GM18861 (cell line): ENCODE data around the gene ALKBH4.
A peak's percentile ranks its signal among the peaks of the same experiment; 100 is the strongest.

Source experiments
- ATAC-seq: cut with Tn5 transposase; IDR thresholded peaks from one replicate; pipeline ENCODE4 v1.9.1; 2021; ENCODE audit not compliant: unreplicated experiment

The ALKBH4 gene

DNA sequence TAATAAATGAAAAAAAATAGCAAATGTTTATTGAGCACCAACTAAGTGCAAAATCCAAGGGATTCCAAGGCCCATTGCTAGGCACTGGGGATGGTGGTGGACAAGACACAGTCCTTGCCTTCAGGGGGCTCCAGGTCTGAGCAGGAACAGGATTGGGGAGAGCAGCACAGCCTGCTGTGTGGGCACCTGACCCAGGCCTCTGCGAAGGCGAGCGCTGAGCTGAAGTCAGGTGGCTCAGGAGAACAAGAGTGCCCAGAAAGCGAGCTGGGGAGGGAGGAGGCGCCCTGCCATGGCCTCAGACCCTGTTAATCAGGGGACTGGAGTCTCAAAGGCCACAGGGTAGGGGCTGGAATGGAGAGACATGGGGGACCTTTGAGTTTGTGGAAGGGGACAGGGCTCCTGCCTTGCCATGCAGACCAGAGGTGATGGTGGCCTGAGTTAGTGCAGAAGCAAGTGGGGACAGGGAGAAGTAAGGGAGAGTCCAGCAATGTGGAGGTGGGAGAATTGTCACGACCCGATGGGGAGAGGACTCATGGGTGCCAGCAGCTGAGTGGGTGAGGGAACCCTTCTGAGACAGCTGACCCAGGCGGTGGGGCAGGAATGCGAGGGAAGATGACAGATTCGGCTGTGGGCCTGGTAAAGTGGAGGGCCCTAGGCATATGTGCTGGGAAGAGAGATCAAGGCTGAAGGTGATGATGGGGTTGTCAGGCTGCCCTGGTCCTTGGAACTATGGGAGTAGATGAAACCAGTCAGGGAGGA is 35.3 kb downstream of the ALKBH4 start:
- ATAC-seq: no peak

DNA sequence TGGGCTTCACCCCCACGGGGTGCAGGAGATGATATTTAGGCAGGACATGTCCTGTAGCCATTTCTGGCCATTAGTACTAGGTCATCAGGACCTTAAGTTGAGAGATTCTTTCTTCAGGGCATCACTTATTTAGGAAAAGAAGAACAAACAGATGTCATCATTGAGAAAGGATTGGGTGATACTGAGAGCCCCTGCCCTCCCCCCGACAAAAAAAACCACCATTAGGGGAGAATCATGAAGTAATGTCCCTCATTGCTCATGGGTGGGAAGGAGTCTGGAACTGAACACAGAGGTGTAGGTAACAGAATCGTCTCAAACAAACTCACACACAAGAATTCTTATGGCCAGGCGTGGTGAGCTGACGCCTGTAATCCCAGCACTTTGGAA is 37.7 kb downstream of the ALKBH4 start:
- no peak for ATAC-seq

DNA sequence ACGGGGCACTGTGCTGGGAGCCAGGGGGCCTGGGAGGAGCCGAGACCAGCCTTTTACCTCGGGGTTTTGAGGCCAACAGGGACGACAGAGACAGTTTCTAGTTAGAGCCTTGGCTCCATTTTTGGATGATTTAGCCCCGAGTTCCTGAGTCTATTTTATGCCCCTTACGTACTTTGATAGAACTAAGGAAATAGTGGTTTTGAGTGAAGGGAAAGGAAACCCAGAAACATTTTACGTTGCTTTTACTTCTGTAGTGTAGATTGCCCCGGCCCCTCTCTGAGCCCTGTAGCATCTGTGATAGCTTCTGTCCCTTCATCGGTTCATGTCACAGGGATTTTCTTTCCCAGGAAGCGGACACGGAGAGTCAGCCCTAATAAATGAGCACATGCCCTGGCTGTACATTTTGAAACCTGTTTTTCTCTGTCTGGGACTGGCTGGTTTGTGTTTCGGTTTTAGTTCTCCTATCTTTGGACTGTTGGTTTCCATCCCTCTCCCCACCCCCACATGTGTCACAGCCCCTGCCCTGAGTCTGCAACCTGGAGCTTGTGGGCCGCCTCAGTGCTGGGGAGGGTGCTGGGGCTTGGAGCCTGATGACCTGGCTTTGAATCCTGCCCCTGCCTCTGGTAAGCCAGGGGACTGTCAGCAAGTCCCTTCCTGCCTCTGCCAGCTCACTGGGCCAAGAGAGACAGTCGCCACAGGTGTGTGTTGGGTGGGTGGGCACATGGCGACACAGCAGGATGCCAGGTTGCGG is 38.2 kb downstream of the ALKBH4 start:
- ATAC-seq: no peak

DNA sequence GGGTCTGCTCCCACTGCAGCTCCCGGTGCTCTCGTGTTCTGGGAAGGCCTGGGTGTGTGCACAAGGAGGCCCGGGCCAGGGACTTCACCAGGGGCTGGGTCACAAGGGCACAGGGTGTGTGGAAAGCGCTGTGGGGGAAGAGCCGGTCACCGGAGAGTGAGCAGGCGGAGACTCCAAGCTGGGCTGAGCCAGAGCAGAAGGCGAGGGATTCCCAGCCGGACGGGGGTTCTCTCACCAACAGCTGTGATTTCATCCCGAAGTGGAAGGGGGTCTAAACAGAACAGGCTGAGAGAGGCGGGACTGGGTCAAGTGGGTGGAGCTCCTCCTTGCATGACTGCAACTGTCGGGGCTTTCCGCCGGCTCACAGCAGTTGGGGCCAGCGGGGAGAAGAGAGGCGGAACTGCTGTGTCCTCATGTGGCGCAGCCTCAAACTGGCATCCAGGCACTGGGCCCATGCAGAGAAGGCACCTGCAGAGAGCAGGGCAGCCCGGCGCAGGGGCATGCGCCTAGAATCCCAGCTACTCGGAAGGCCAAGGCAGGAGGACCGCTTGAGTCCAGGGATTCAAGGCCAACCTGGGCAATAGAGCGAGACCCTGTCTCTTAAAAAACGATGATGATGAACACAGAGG is 38.9 kb downstream of the ALKBH4 start:
- ATAC-seq: peak; percentile 48

DNA sequence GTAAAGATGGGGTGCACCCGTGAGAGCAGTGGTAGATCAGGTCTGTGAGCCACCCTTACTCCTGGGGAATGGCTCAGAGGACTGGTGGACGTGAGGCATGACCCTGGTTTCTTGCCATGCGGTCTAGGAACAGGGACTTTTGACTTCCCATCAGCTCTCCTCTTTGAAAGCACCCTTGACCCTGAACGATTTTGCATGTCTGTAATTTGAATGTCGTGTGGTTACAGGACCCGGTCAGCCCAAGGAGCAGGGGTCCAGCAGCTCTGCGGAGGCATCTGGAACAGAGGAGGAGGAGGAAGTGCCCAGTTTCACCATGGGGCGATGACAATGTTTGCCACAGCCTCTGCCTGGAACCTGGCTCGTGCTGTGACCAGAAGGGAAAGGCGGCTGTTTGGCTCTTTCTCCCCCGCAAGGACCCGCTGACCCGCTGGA is 39.9 kb downstream of the ALKBH4 start:
- ATAC-seq: peak; percentile 33

DNA sequence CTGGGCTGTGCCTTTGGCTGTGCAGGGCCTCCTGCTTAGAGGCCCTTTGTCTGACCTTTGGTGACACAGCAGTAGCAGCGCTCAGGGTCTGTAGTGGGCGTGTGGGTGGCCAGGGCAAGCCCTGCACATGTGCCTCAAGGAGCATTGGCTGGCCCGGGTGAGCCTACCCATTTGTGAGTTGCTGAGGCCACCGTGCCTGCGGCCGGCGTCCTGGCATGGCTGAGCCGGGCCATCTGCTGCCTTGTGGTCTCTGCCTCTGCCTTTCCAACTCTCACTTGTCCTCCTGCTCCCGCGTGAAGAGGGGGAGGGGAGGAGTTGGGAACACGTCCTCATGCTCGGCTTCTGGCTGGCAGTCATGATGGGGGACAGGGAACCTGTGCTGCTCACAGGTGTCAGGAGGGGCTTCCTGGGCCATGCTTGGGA is 40.5 kb downstream of the ALKBH4 start:
- ATAC-seq: no peak

DNA sequence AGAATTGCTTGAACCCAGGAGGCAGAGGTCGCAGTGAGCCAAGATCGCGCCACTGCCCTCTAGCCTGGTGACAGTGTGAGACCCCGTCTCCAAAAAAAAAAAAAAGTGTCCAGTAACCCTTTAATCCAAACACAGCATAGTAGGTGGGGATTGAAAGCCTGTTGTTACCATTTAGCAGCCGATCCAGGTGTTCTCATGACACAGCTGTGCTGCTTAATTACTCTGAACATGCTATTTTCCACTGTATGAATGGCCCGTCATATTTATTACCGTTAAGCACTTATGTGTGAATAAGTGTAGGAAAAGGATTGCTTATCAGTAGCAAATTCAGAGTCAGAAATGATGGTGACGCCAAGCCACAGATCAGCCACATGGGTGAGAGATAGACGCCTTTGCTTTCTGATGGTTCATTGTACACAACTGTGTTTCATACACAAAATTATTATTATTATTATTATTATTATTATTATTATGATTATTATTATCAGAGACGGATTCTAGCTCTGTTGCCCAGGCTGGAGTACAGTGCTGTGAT is 42.9 kb downstream of the ALKBH4 start:
- no peak for ATAC-seq

DNA sequence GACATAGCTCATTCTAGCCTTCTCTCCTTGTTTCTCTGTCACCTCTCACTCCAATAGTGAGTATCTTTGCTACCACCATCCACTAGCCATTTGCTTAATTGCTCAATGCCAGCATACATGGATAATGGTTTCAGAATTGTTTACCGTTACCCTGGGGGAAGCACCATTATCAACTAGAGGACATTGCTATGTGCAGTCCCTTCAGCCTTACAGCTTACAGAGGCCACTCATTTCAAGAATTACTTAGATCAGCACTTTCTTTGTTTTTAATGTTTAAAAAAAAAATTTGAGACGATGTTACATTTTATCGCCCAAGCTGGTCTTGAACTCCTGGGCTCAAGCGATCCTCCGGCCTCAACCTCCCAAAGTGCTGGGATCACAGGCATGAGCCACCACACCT is 46.1 kb downstream of the ALKBH4 start:
- no peak for ATAC-seq

DNA sequence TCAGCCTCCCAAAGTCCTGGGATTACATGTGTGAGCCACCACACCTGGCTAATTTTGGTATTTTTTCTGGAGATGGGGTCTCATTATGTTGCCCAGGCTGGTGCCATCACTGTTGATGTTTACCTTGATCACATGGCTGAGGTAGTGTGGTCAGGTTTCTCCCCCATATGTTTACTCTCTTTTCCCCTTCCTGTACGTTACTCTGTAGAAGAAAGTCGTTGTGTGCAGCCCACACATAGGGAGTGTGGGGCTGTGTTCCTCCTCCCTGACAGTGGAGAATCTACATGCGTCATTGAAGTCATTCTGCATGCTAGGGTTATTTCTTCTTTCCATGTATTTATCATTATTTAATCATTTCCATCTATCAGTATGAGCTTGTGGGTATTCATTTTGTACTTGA is 47.6 kb downstream of the ALKBH4 start:
- no peak for ATAC-seq

DNA sequence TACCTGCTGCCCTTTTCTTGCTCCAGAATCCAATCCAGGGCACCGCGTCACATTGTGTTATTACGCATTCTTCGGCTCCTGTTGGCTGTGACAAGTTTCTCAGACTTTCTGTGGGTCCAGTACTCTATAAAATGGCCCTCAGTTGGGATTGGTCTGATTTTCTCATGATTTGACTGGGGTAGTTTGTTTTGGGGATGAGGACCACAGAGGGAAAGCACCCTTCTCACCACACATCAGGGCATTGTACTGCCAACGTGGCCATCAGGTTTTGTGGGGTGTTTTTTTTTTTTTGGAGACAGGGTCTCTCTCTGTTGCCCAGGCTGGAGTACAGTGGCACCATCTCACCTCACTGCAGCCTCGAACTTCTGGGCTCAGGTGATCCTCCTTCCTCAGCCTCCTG is 48.3 kb downstream of the ALKBH4 start:
- no peak for ATAC-seq

DNA sequence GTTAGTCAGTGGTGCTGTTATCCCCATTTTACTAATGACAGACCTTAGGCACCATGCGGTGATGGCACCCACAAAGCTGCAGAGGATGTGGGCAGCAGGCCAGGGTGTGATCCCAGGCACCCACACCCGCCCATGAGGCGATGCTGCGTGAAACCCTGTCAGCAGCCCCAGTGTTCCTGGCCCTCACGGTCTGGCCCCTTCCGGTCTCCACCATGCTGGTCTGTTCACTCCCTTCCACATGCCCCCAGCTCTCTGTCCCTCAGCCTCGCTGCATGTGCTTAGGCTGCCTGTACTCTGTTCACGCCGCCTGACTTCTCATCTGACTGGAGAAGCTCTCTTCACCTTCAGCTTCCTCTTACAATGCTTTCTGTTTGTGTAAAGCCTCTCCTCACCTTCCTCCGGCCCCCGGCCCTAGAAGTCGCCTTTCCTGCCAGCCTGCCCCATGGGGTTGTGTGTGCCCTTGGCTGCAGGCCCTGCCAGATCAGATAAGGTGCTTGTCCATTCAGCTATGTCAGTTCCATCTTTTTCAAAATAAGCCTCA is 48.9 kb downstream of the ALKBH4 start:
- ATAC-seq: no peak

DNA sequence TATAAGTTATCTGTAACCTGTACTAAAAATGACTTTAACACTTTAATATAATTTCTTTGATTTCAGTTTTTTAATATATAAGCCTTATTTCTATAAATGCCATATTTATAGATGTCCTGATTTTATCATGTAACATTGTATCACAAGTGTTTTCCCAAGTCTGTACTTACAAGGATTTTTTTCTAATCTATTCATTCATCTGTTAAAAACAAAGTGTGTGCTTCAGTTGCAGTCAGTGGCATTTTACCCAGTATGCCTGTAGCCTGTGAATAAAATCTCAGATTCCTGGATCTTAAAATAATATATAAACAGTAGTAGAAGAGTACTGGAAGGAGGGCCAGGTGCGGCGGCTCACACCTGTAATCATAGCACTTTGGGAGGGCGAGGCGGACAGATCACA is 51.1 kb downstream of the ALKBH4 start:
- no peak for ATAC-seq

DNA sequence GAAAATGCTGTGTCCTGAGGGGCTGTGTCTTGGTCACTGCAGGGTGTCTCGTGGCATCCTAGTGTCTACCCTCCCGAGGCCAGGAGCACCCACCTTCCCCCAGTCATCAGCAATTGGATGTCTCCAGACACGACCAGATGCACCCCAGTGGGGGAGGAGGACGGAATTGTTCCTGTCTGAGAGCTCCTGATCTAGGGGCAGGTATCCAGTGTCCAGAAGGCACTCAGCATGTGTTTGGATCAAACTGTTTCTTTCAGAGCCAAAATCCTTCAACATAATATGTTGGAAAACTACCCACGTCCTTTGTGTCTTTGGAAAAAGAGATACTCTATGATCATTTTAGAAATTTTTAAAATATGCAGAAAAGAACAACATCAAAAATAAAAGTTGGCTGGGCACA is 51.6 kb downstream of the ALKBH4 start:
- ATAC-seq: no peak

DNA sequence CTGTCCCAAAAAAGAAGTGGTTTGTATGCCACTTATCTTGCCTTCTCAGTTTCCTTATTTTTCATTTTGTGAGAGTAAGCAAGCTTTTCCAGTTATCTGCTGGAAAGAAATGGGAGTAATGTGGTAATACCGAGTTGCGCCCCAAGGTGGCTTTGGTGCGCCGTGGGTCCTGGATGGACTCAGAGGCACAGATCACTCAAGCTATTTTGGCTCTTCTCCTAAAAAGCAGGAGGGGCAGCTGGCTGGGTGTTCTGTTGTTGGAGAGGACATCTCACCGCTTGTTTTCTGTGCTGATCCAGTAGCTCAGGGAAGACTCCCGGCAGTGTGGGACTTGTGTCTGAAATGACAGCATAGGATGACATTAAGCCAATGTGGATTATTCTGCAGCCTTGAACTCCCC is 52.1 kb downstream of the ALKBH4 start:
- no peak for ATAC-seq

DNA sequence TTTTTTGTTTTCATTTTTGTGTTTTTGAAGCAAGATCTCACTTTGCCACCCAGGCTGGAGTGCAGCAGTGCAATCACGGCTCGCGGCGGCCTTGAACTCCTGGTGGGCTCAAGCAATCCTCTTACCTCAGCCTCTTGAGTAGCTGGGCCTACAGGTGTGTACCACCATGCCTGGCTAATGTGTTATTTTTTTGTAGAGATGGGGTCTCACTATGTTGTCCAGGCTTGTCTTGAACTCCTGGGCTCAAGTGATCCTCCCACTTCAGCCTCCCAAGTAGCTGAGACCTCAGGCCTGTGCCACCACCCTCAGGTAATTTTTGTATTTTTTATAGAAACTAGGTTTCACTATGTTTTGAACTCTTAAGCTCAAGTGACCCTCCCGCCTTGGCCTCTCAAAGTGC is 53.7 kb downstream of the ALKBH4 start:
- ATAC-seq: no peak

DNA sequence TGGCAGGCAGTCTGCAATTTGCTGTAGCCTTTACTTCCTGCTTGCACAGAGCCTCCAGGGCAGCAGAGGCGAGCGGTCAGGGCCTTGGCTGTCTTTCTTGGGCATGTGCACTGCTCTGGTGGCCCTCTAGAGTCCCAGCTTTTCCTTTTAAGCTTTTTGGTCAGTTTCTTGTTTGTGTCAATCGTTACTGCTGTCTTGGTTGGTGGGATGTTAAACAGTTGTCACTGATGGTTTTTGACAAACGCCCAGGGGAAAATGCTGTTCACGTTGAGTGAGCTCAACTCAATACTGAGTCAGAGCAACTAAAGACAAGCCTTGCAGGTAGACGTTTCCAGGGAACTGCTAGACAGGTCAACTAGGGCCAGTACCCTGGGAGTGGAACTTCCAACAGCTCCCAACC is 54.5 kb downstream of the ALKBH4 start:
- ATAC-seq: no peak

DNA sequence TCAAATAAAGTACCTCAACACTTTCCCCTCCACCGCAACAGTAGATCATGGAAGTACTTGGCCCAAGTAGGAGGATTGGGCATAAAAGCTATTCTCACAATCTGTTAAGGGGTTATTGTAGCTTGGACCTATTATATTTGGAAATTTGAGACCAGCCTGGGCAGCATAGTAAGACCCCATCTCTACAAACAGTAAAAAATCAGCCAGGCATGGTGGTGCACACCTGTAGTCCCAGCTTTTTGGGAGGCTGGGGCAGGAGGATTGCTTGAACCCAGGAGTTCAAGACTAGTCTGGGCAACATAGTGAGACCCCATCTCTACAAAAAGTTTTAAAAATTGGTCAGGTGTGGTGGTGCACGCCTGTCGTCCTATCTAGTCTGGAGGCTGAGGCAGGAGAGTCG is 55.3 kb downstream of the ALKBH4 start:
- no peak for ATAC-seq

DNA sequence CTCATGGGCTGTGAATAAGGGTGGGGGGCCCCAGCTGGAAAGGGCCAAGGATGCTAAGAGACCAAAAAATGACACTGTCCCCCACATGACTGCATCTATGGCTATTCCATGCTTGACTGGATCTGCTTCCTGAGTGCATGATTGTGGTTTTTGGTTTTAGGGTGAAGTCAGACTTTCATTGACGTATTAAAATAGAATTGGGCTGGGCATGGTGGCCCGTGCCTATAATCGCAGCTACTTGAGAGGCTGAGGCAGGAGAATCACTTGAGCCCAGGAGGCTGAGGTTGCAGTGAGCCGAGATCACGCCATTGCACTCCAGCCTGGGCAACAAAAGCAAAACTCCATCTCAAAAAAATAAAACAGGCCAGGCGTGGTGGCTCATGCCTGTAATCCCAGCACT is 56.1 kb downstream of the ALKBH4 start:
- ATAC-seq: peak; percentile 56

DNA sequence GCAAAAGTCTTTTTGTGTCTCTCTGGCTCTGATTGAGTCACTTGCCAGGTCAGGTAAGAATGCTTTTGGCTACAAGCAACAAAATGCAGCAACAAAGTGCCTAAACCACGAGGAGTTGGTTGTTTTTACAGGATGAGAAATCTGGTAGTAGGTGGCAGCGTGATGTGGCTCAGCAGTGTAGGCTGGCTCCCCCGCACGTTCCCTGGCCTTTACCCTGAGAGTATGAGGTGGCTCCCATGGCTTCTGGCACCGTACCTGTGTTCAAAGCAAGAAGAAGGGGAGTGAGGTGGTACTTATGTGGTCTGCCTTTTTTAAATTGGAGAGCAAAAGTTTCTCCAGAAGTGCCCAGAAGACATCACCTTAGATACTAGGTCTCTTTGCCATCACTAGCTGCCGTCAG is 56.8 kb downstream of the ALKBH4 start:
- no peak for ATAC-seq
